BLaER1 (cell line): ENCODE results near the gene WNK4.
A peak's percentile ranks its signal among the peaks of the same experiment; 100 is the strongest.

Experiments
- H3K27ac ChIP-seq: shearing (Covaris generic); formaldehyde crosslinking; 2 replicates; pipeline ENCODE4 v1.8.1; 2022
- H3K27me3 ChIP-seq: shearing (Covaris generic); formaldehyde crosslinking; 2 replicates; pipeline ENCODE4 v1.8.1; 2022
- H3K36me3 ChIP-seq: shearing (Covaris generic); formaldehyde crosslinking; 2 replicates; pipeline ENCODE4 v1.8.1; 2022
- H3K4me1 ChIP-seq: shearing (Covaris generic); formaldehyde crosslinking; 2 replicates; pipeline ENCODE4 v1.8.1; 2022
- H3K4me2 ChIP-seq: shearing (Covaris generic); formaldehyde crosslinking; 2 replicates; pipeline ENCODE4 v1.8.1; 2022
- H3K4me3 ChIP-seq: shearing (Covaris generic); formaldehyde crosslinking; 2 replicates; pipeline ENCODE4 v1.8.1; 2022
- H3K9ac ChIP-seq: shearing (Covaris generic); formaldehyde crosslinking; 2 replicates; pipeline ENCODE4 v1.8.1; 2022
- H3K9me3 ChIP-seq: shearing (Covaris generic); formaldehyde crosslinking; 2 replicates; pipeline ENCODE4 v1.8.1; 2022
- H4K20me1 ChIP-seq: shearing (Covaris generic); formaldehyde crosslinking; 2 replicates; pipeline ENCODE4 v1.8.1; 2022
- Cebpa-rat ChIP-seq: shearing (Covaris generic); IDR thresholded peaks from 2 replicates; pipeline ENCODE4 v1.8.1; 2022

The WNK4 gene

GRCh38 chr17:42772945-42773289, 7.5 kb upstream of the WNK4 start:
- Histone ChIP-seq H3K4me2 (peak overlapping the region; percentile 67), H3K27ac (peak overlapping the region; percentile 66), H3K9me3 (no peaks in the 10 kb centered on the region), H3K4me3 (peak overlapping the region; percentile 72), H3K4me1 (peaks cover 27% of the 10 kb centered on the region), H3K27me3 (peaks cover 17% of the 10 kb centered on the region), H3K36me3 (peaks cover 17% of the 10 kb centered on the region), H3K9ac (peak overlapping the region; percentile 77), H4K20me1 (0 out of 2 replicates have a peak, but pooled peaks cover 1% of the 10 kb centered on the region)
- no peak for TF ChIP-seq Cebpa-rat

DNA sequence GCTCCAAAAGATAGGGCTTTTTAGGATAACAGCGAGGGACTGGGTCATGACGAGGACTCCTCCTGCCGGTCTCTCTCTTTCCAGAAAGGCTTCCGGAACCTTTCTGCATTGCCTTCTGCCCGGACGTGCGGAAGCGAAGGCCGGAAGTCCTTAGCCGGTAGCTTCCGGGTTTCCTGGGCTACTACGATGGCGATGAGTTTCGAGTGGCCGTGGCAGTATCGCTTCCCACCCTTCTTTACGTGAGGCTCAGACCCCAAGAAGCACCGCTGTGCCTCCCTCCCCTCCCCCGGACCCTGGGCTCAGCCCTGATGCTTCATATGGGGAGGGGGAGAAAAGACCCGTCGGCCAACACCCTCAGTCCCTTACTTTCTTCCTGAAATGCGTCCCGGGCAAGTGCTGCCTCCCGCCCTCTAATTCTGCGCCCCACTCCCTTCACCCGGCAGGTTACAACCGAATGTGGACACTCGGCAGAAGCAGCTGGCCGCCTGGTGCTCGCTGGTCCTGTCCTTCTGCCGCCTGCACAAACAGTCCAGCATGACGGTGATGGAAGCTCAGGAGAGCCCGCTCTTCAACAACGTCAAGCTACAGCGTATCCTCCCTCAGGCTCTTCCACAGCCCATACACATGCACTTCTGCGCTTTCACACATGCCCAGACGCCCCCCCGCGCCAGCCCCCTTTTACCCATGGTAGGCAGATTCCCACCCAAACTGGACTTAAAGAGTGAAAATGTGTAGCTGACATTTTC, 6.9 kb upstream of the WNK4 start, which contains the start of gene VPS25:
VPS25 (plus strand) TSS at position 160 of the 746 bp plus-strand sequence; CDS start at position 187, 27 bp downstream.
- H3K4me1 ChIP-seq, result peaks cover 27% of the 10 kb centered on the region
- peak within 1 kb of the TSS; percentile 77 for H3K9ac ChIP-seq
- no peaks in the 10 kb centered on the region for H3K9me3 ChIP-seq
- TF ChIP-seq Cebpa-rat, result no peak
- peak within 1 kb of the TSS; percentile 72 for H3K4me3 ChIP-seq
- H3K36me3 ChIP-seq, result peaks cover 23% of the 10 kb centered on the region
- H3K4me2 ChIP-seq, result peak within 1 kb of the TSS; percentile 67
- peak within 1 kb of the TSS; percentile 66 for H3K27ac ChIP-seq
- H3K27me3 ChIP-seq, result peaks cover 23% of the 10 kb centered on the region
- 0 out of 2 replicates have a peak, but pooled peaks cover 4% of the 10 kb centered on the region for H4K20me1 ChIP-seq

- Histone ChIP-seq H3K4me2 (peak overlapping the region; percentile 67), H3K36me3 (peaks cover 30% of the 10 kb centered on the region), H3K27ac (no peak overlapping the region), H4K20me1 (0 out of 2 replicates have a peak, but pooled peaks cover 8% of the 10 kb centered on the region), H3K4me1 (peaks cover 27% of the 10 kb centered on the region), H3K4me3 (peak overlapping the region; percentile 72), H3K27me3 (peaks cover 30% of the 10 kb centered on the region), H3K9ac (peak overlapping the region; percentile 77; the same call in 1 of the 2 replicates), H3K9me3 (no peaks in the 10 kb centered on the region)
- TF ChIP-seq Cebpa-rat, result no peak
These were observed 6.2 kb upstream of the WNK4 start for GRCh38 chr17:42774066-42774745.

GRCh38 chr17:42775534-42776098, 4.8 kb upstream of the WNK4 start:
- TF ChIP-seq Cebpa-rat, result no peak
- H4K20me1 ChIP-seq, result peaks cover 20% of the 10 kb centered on the region; the same call in 1 of the 2 replicates
- no peak overlapping the region for H3K4me3 ChIP-seq
- 0 out of 2 replicates have a peak overlapping the region, but pooled peaks have one; percentile 9 for H3K4me2 ChIP-seq
- H3K27ac ChIP-seq, result no peak overlapping the region
- peaks cover 33% of the 10 kb centered on the region for H3K4me1 ChIP-seq
- no peaks in the 10 kb centered on the region for H3K9me3 ChIP-seq
- no peak overlapping the region for H3K9ac ChIP-seq
- H3K27me3 ChIP-seq, result peaks cover 44% of the 10 kb centered on the region
- H3K36me3 ChIP-seq, result peaks cover 39% of the 10 kb centered on the region

GRCh38 chr17:42778570-42778969, 1.8 kb upstream of the WNK4 start:
- Histone ChIP-seq H3K27ac (no peak overlapping the region), H3K27me3 (peaks cover 67% of the 10 kb centered on the region), H3K9me3 (no peaks in the 10 kb centered on the region), H3K4me3 (no peak overlapping the region), H3K9ac (no peak overlapping the region), H3K4me1 (peaks cover 27% of the 10 kb centered on the region), H4K20me1 (peaks cover 46% of the 10 kb centered on the region; the same call in 1 of the 2 replicates), H3K4me2 (no peak overlapping the region), H3K36me3 (peaks cover 39% of the 10 kb centered on the region)
- no peak for TF ChIP-seq Cebpa-rat

DNA sequence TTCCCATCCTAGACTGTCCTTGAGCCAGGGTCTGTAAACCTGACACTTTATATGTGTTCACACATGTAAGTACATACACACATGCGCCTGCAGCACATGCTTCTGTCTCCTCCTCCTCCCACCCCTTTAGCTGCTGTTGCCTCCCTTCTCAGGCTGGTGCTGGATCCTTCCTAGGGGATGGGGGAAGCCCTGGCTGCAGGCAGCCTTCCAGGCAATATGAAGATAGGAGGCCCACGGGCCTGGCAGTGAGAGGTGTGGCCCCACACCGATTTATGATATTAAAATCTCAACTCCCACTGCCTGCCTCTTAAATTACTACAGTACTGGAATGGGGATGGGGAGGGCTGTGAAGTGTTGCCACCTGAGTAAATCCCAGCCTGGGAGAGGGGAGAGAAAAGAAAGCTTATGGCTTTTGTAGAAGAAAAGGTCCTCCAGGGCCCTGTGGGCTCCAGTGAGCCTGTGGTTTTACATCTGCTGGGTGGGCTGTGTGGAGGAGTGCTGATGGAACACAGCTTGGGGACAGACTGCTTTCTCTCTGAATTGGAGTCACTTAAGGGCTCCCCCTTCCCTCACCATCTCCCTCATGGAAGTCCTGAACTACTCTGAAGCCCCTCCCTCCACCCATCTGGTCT, 990 bp upstream of the WNK4 start:
- Histone ChIP-seq H3K4me1 (peaks cover 19% of the 10 kb centered on the region), H3K36me3 (peaks cover 39% of the 10 kb centered on the region), H3K27ac (no peak overlapping the region), H3K27me3 (peaks cover 69% of the 10 kb centered on the region), H3K9me3 (no peaks in the 10 kb centered on the region), H3K4me2 (no peak overlapping the region), H3K9ac (no peak overlapping the region), H4K20me1 (peaks cover 53% of the 10 kb centered on the region; the same call in 1 of the 2 replicates), H3K4me3 (no peak overlapping the region)
- no peak for TF ChIP-seq Cebpa-rat

DNA sequence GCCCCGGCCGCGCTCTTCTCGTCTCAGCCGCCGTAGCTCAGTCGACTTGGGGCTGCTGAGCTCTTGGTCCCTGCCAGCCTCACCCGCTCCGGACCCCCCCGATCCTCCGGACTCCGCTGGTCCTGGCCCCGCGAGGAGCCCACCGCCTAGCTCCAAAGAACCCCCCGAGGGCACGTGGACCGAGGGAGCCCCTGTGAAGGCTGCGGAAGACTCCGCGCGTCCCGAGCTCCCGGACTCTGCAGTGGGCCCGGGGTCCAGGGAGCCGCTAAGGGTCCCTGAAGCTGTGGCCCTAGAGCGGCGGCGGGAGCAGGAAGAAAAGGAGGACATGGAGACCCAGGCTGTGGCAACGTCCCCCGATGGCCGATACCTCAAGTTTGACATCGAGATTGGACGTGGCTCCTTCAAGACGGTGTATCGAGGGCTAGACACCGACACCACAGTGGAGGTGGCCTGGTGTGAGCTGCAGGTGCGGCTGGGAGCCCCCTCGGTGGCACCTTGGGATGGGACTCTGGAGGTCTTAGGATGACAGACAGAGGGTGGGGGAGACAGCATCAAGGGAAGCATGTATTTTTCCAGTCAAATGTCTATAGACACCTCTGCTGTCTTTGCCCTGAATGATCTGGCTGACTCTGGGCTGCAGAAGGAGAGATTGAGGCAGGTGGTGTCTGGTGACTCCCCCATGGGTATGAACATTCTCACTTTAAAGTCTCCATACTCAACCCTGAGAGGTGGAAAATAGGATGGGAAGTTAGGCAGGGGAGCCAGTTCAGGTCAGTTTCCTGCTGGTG, 635 bp downstream of the WNK4 start:
- no peak overlapping the region for H3K9ac ChIP-seq

GRCh38 chr17:42781639-42782165, 1.3 kb downstream of the WNK4 start:
- peaks cover 53% of the 10 kb centered on the region; the same call in 1 of the 2 replicates for H4K20me1 ChIP-seq
- peaks cover 26% of the 10 kb centered on the region; the same call in 1 of the 2 replicates for H3K36me3 ChIP-seq
- TF ChIP-seq Cebpa-rat, result no peak
- no peak overlapping the region for H3K4me2 ChIP-seq
- H3K9ac ChIP-seq, result no peak overlapping the region
- H3K4me1 ChIP-seq, result peaks cover 9% of the 10 kb centered on the region; the same call in 1 of the 2 replicates
- peaks cover 4% of the 10 kb centered on the region; the same call in 1 of the 2 replicates for H3K9me3 ChIP-seq
- H3K4me3 ChIP-seq, result no peak overlapping the region
- peaks cover 91% of the 10 kb centered on the region for H3K27me3 ChIP-seq
- no peak overlapping the region for H3K27ac ChIP-seq

More for the DNA sequence above, 635 bp downstream of the WNK4 start:
- Histone ChIP-seq H3K9me3 (peaks cover 4% of the 10 kb centered on the region; the same call in 1 of the 2 replicates), H3K36me3 (peaks cover 30% of the 10 kb centered on the region; the same call in 1 of the 2 replicates), H4K20me1 (peaks cover 53% of the 10 kb centered on the region; the same call in 1 of the 2 replicates), H3K4me1 (peaks cover 10% of the 10 kb centered on the region; the same call in 1 of the 2 replicates), H3K4me3 (0 out of 2 replicates have a peak overlapping the region, but pooled peaks have one; percentile 18), H3K4me2 (peak overlapping the region; percentile 26; the same call in 1 of the 2 replicates), H3K27ac (no peak overlapping the region), H3K27me3 (peaks cover 85% of the 10 kb centered on the region)
- no peak for TF ChIP-seq Cebpa-rat
